ENCODE results near the gene MCAM.

The MCAM gene

GRCh38 chr11:119343726-119344125, 26.8 kb upstream of the MCAM start:
- Histone ChIP-seq H3K27ac (ENCODE audit: low read depth, low read length) (no peak overlapping the region), H3K4me3 (ENCODE audit: low read depth, low read length) (no peak overlapping the region), H3K4me1 (ENCODE audit: control insufficient read depth, insufficient read depth, low read length) (peaks cover 18% of the 10 kb centered on the region), H3K9me3 (ENCODE audit: control insufficient read depth, insufficient read depth, low read depth, low read length) (no peaks in the 10 kb centered on the region), H3K9ac (ENCODE audit: low read length) (no peak overlapping the region), H3K36me3 (ENCODE audit: control insufficient read depth, insufficient read depth, low read length) (no peaks in the 10 kb centered on the region), H3K27me3 (ENCODE audit: control insufficient read depth, insufficient read depth, low read length) (peaks cover 90% of the 10 kb centered on the region)

- Histone ChIP-seq H3K4me3 (ENCODE audit: low read depth, low read length) (no peak overlapping the region), H3K27me3 (ENCODE audit: control insufficient read depth, insufficient read depth, low read length) (peaks cover 87% of the 10 kb centered on the region), H3K4me1 (ENCODE audit: control insufficient read depth, insufficient read depth, low read length) (peaks cover 28% of the 10 kb centered on the region), H3K36me3 (ENCODE audit: control insufficient read depth, insufficient read depth, low read length) (no peaks in the 10 kb centered on the region), H3K9ac (ENCODE audit: low read length) (no peak overlapping the region), H3K27ac (ENCODE audit: low read depth, low read length) (no peak overlapping the region), H3K9me3 (ENCODE audit: control insufficient read depth, insufficient read depth, low read depth, low read length) (no peaks in the 10 kb centered on the region)
These were observed 25.6 kb upstream of the MCAM start for GRCh38 chr11:119342362-119343130.

GRCh38 chr11:119342023-119342300, 25.0 kb upstream of the MCAM start:
- H3K27me3 ChIP-seq (ENCODE audit: control insufficient read depth, insufficient read depth, low read length), result peaks cover 81% of the 10 kb centered on the region
- no peaks in the 10 kb centered on the region for H3K9me3 ChIP-seq (ENCODE audit: control insufficient read depth, insufficient read depth, low read depth, low read length)
- H3K4me1 ChIP-seq (ENCODE audit: control insufficient read depth, insufficient read depth, low read length), result peaks cover 34% of the 10 kb centered on the region
- no peaks in the 10 kb centered on the region for H3K36me3 ChIP-seq (ENCODE audit: control insufficient read depth, insufficient read depth, low read length)
- no peak overlapping the region for H3K4me3 ChIP-seq (ENCODE audit: low read depth, low read length)
- no peak overlapping the region for H3K27ac ChIP-seq (ENCODE audit: low read depth, low read length)
- H3K9ac ChIP-seq (ENCODE audit: low read length), result no peak overlapping the region

- H3K9ac ChIP-seq (ENCODE audit: low read length), result no peak overlapping the region
- H3K4me3 ChIP-seq (ENCODE audit: low read depth, low read length), result peak overlapping the region; percentile 62; the same call in 1 of the 2 replicates
- peaks cover 38% of the 10 kb centered on the region for H3K4me1 ChIP-seq (ENCODE audit: control insufficient read depth, insufficient read depth, low read length)
- H3K9me3 ChIP-seq (ENCODE audit: control insufficient read depth, insufficient read depth, low read depth, low read length), result no peaks in the 10 kb centered on the region
- no peak overlapping the region for H3K27ac ChIP-seq (ENCODE audit: low read depth, low read length)
- H3K36me3 ChIP-seq (ENCODE audit: control insufficient read depth, insufficient read depth, low read length), result peaks cover 5% of the 10 kb centered on the region
- peaks cover 76% of the 10 kb centered on the region for H3K27me3 ChIP-seq (ENCODE audit: control insufficient read depth, insufficient read depth, low read length)
These were observed 24.5 kb upstream of the MCAM start for GRCh38 chr11:119341222-119342022.

GRCh38 chr11:119340335-119341221, 23.6 kb upstream of the MCAM start, which contains the start of gene C1QTNF5:
TSS of gene C1QTNF5 (minus strand) at chr11:119340883. CDS start at chr11:119340397, 486 bp downstream.
- peaks cover 13% of the 10 kb centered on the region for H3K36me3 ChIP-seq (ENCODE audit: control insufficient read depth, insufficient read depth, low read length)
- no peak within 1 kb of the TSS for H3K27ac ChIP-seq (ENCODE audit: low read depth, low read length)
- peaks cover 38% of the 10 kb centered on the region for H3K4me1 ChIP-seq (ENCODE audit: control insufficient read depth, insufficient read depth, low read length)
- H3K9me3 ChIP-seq (ENCODE audit: control insufficient read depth, insufficient read depth, low read depth, low read length), result no peaks in the 10 kb centered on the region
- peak within 1 kb of the TSS; percentile 62 for H3K4me3 ChIP-seq (ENCODE audit: low read depth, low read length)
- peaks cover 68% of the 10 kb centered on the region for H3K27me3 ChIP-seq (ENCODE audit: control insufficient read depth, insufficient read depth, low read length)
- no peak within 1 kb of the TSS for H3K9ac ChIP-seq (ENCODE audit: low read length)

- H3K27ac ChIP-seq (ENCODE audit: low read depth, low read length), result no peak overlapping the region
These were observed 22.8 kb upstream of the MCAM start for GRCh38 chr11:119339589-119340334.

GRCh38 chr11:119338965-119339588, 22.1 kb upstream of the MCAM start:
- H3K4me3 ChIP-seq (ENCODE audit: low read depth, low read length), result peak overlapping the region; percentile 62

More at GRCh38 chr11:119339589-119340334, 22.8 kb upstream of the MCAM start:
- Histone ChIP-seq H3K9ac (ENCODE audit: low read length) (no peak overlapping the region), H3K4me1 (ENCODE audit: control insufficient read depth, insufficient read depth, low read length) (peaks cover 45% of the 10 kb centered on the region), H3K27me3 (ENCODE audit: control insufficient read depth, insufficient read depth, low read length) (peaks cover 59% of the 10 kb centered on the region), H3K36me3 (ENCODE audit: control insufficient read depth, insufficient read depth, low read length) (peaks cover 13% of the 10 kb centered on the region), H3K9me3 (ENCODE audit: control insufficient read depth, insufficient read depth, low read depth, low read length) (no peaks in the 10 kb centered on the region), H3K4me3 (ENCODE audit: low read depth, low read length) (peak overlapping the region; percentile 62)

GRCh38 chr11:119338318-119338890, 21.5 kb upstream of the MCAM start:
- Histone ChIP-seq H3K27me3 (ENCODE audit: control insufficient read depth, insufficient read depth, low read length) (peaks cover 49% of the 10 kb centered on the region), H3K27ac (ENCODE audit: low read depth, low read length) (no peak overlapping the region), H3K4me3 (ENCODE audit: low read depth, low read length) (peak overlapping the region; percentile 62), H3K9ac (ENCODE audit: low read length) (no peak overlapping the region), H3K36me3 (ENCODE audit: control insufficient read depth, insufficient read depth, low read length) (peaks cover 13% of the 10 kb centered on the region), H3K9me3 (ENCODE audit: control insufficient read depth, insufficient read depth, low read depth, low read length) (no peaks in the 10 kb centered on the region), H3K4me1 (ENCODE audit: control insufficient read depth, insufficient read depth, low read length) (peaks cover 48% of the 10 kb centered on the region)

More at GRCh38 chr11:119338965-119339588, 22.1 kb upstream of the MCAM start:
- Histone ChIP-seq H3K36me3 (ENCODE audit: control insufficient read depth, insufficient read depth, low read length) (peaks cover 13% of the 10 kb centered on the region), H3K9ac (ENCODE audit: low read length) (no peak overlapping the region), H3K27me3 (ENCODE audit: control insufficient read depth, insufficient read depth, low read length) (peaks cover 53% of the 10 kb centered on the region), H3K9me3 (ENCODE audit: control insufficient read depth, insufficient read depth, low read depth, low read length) (no peaks in the 10 kb centered on the region), H3K4me1 (ENCODE audit: control insufficient read depth, insufficient read depth, low read length) (peaks cover 45% of the 10 kb centered on the region), H3K27ac (ENCODE audit: low read depth, low read length) (no peak overlapping the region)

- H3K36me3 ChIP-seq (ENCODE audit: control insufficient read depth, insufficient read depth, low read length), result peaks cover 13% of the 10 kb centered on the region
- H3K9me3 ChIP-seq (ENCODE audit: control insufficient read depth, insufficient read depth, low read depth, low read length), result no peaks in the 10 kb centered on the region
- H3K4me1 ChIP-seq (ENCODE audit: control insufficient read depth, insufficient read depth, low read length), result peaks cover 48% of the 10 kb centered on the region
- peak overlapping the region; percentile 62 for H3K4me3 ChIP-seq (ENCODE audit: low read depth, low read length)
- H3K27ac ChIP-seq (ENCODE audit: low read depth, low read length), result peak overlapping the region; percentile 33; the same call in 1 of the 2 replicates
- peaks cover 43% of the 10 kb centered on the region for H3K27me3 ChIP-seq (ENCODE audit: control insufficient read depth, insufficient read depth, low read length)
- H3K9ac ChIP-seq (ENCODE audit: low read length), result peak overlapping the region; percentile 46
These were observed 20.8 kb upstream of the MCAM start for GRCh38 chr11:119337581-119338317.

Measured in HUES6 (cell line).